Osteoblast (primary cell): ENCODE measurements around the gene PSG11. TPM values are rescaled to one million over a fixed set of nuclear protein-coding genes. Genes with fewer than 3 reads are reported as not detected.
"Not testable (repeated sequence)": the region's sequence is repeated elsewhere in the genome, so short reads cannot be mapped to it uniquely, and the experiment has no call there.

Experiments used
- DNase-seq: peaks from one replicate; pipeline ENCODE4 v3.0.0; 2011; ENCODE audit warnings: low spot score, mixed read lengths; ENCODE audit not compliant: insufficient read length; ENCODE audit errors: missing footprints
- H2AFZ ChIP-seq: 2 replicates; pipeline ENCODE4 v1.6.0; 2011; ENCODE audit warnings: mild to moderate bottlenecking, low read length
- H3K27ac ChIP-seq: 2 replicates; pipeline ENCODE4 v1.5.1; 2011; ENCODE audit warnings: mild to moderate bottlenecking, low read depth, low read length, moderate library complexity
- H3K27me3 ChIP-seq: 2 replicates; pipeline ENCODE4 v1.6.0; 2012; ENCODE audit warnings: mild to moderate bottlenecking, control low read depth, inconsistent platforms, low read length, moderate library complexity; ENCODE audit not compliant: insufficient read depth
- H3K36me3 ChIP-seq: 2 replicates; pipeline ENCODE4 v1.5.1; 2011; ENCODE audit warnings: mild to moderate bottlenecking, low read length, control low read depth, moderate library complexity; ENCODE audit not compliant: insufficient read depth
- H3K4me1 ChIP-seq: 2 replicates; pipeline ENCODE4 v1.5.1; 2011; ENCODE audit warnings: mild to moderate bottlenecking, low read length, control low read depth, moderate library complexity; ENCODE audit not compliant: insufficient read depth
- H3K4me2 ChIP-seq: 2 replicates; pipeline ENCODE4 v1.6.0; 2011; ENCODE audit warnings: mild to moderate bottlenecking, low read length; ENCODE audit not compliant: insufficient read depth
- H3K4me3 ChIP-seq: fragments of 200-600 bp; sonication (generic); 3 replicates; pipeline ENCODE4 v1.5.1; 2012; ENCODE audit warnings: mild to moderate bottlenecking, low read length, inconsistent platforms; ENCODE audit not compliant: insufficient read depth
- H3K79me2 ChIP-seq: 2 replicates; pipeline ENCODE4 v1.6.0; 2012; ENCODE audit warnings: mild to moderate bottlenecking, low read length, control low read depth, inconsistent platforms; ENCODE audit not compliant: insufficient read depth
- H3K9me3 ChIP-seq: 2 replicates; pipeline ENCODE4 v1.5.1; 2011; ENCODE audit warnings: low read depth, low read length, control low read depth
- H4K20me1 ChIP-seq: 2 replicates; pipeline ENCODE4 v1.6.0; 2012; ENCODE audit warnings: mild to moderate bottlenecking, low read length, control low read depth; ENCODE audit not compliant: insufficient read depth
- total RNA-seq: library from RNA; depleted of rRNA; stranded (reverse); fragments of >200 nt; gene quantifications from 2 replicates; pipeline ENCODE4 v1.2.3, GENCODE V29; 2012
- TF ChIP-seq, protein P1 (sequence below): IDR thresholded peaks from 2 replicates; pipeline ENCODE4 v1.5.1; 2011; ENCODE audit warnings: mild to moderate bottlenecking, low read depth, low read length, moderate library complexity; ENCODE audit errors: extremely low read depth

The PSG11 gene
- total RNA-seq, 1 donor: not detected

DNA sequence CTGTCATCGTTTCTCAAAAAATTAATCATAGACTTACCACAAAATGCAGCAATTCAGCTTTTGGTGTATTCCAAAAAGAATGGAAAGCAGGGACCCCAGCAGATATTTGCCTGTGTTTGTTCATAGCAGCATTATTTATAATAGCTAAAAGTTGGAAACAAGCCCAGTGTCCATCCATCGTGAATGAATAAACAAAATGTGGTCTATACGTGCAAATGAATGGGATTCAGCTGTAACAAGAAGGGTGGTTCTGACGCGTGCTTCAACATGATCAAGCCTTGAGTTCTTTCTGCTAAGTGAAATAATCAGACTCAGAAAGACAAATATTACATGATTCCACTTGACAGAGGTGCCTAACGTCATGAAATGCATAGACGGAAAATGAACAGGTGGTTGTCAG is 36.4 kb downstream of the PSG11 start:
- Histone ChIP-seq H3K27ac (no peak overlapping the region), H3K4me3 (no peak overlapping the region), H2AFZ (no peak overlapping the region), H3K9me3 (no peaks in the 10 kb centered on the region), H4K20me1 (no peaks in the 10 kb centered on the region), H3K79me2 (no peaks in the 10 kb centered on the region), H3K27me3 (no peaks in the 10 kb centered on the region), H3K4me1 (peaks cover 3% of the 10 kb centered on the region), H3K36me3 (no peaks in the 10 kb centered on the region), H3K4me2 (no peak overlapping the region)
- no peak for DNase-seq
- TF ChIP-seq, protein P1, sequence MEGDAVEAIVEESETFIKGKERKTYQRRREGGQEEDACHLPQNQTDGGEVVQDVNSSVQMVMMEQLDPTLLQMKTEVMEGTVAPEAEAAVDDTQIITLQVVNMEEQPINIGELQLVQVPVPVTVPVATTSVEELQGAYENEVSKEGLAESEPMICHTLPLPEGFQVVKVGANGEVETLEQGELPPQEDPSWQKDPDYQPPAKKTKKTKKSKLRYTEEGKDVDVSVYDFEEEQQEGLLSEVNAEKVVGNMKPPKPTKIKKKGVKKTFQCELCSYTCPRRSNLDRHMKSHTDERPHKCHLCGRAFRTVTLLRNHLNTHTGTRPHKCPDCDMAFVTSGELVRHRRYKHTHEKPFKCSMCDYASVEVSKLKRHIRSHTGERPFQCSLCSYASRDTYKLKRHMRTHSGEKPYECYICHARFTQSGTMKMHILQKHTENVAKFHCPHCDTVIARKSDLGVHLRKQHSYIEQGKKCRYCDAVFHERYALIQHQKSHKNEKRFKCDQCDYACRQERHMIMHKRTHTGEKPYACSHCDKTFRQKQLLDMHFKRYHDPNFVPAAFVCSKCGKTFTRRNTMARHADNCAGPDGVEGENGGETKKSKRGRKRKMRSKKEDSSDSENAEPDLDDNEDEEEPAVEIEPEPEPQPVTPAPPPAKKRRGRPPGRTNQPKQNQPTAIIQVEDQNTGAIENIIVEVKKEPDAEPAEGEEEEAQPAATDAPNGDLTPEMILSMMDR: no peak

DNA sequence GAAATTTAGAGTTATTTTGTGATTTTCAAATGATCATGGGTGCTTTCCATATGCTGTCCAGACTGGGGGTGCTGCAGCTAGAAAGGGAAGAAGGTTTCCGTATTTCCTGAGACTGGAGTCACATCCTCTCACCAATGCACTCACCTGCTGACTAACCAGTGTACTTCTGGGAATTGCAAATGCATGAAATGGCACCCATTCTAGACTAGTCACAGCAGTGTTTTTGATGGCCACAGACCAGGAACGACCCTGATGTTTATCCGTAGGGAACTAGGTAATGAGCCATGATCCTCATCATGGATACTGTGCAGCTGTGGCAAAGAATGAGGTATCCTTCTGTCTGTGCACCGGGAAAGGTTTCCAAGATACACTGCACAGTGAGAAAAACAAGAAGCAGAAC is 37.1 kb downstream of the PSG11 start:
- not testable (repeated sequence) for H2AFZ ChIP-seq, H3K9me3 ChIP-seq, DNase-seq, H3K36me3 ChIP-seq, H3K4me2 ChIP-seq, H3K4me1 ChIP-seq, H3K79me2 ChIP-seq, H3K27ac ChIP-seq, H3K4me3 ChIP-seq, H4K20me1 ChIP-seq, H3K27me3 ChIP-seq

DNA sequence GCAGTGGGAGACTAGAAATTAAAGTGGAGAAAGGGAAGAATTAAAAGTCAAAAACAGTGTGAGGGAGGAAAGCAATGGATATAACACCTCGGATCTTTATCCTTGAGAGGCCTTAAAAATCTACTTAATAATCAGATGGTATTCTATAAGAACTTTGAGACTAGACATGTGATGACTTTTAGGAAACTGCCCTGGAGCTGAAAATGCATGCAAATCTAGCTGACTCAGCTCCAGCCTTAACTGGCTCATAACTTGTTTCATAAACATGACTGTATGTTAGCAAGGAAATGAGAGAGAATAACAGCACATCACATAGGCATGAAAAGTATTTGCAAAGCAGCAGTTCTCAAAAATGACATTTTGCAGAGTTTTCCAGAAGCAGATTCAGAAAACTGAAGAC is 38.1 kb downstream of the PSG11 start:
- H3K27me3 ChIP-seq, DNase-seq, H2AFZ ChIP-seq, H3K9me3 ChIP-seq, H3K27ac ChIP-seq, H4K20me1 ChIP-seq, H3K4me2 ChIP-seq, H3K36me3 ChIP-seq, H3K4me3 ChIP-seq, H3K79me2 ChIP-seq, H3K4me1 ChIP-seq: not testable (repeated sequence)

DNA sequence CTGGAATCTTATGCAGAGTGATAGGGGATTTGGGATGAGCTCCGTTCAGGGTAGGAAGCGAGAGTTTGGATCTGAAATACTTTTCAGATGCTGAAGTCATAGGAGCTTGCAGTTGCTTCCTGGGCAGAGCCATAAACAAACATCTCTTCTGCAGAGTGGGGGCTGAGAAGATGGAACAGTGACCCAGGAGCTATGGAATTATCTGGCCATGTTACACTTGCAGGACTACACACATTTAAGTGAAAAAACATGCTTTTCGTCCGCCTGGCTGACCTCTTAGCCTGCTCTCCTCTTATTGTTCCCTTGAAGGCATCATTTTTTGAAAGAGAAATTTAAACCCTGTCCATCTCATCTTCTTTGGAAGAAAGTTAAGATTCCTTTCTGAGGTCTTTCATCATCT is 40.7 kb downstream of the PSG11 start:
- Histone ChIP-seq H3K4me1 (peaks cover 3% of the 10 kb centered on the region), H2AFZ (no peak overlapping the region), H3K79me2 (no peaks in the 10 kb centered on the region), H3K27ac (no peak overlapping the region), H3K27me3 (no peaks in the 10 kb centered on the region), H4K20me1 (no peaks in the 10 kb centered on the region), H3K9me3 (no peaks in the 10 kb centered on the region), H3K4me2 (no peak overlapping the region), H3K36me3 (no peaks in the 10 kb centered on the region), H3K4me3 (no peak overlapping the region)
- no peak for DNase-seq
- TF ChIP-seq, protein P1: no peak

DNA sequence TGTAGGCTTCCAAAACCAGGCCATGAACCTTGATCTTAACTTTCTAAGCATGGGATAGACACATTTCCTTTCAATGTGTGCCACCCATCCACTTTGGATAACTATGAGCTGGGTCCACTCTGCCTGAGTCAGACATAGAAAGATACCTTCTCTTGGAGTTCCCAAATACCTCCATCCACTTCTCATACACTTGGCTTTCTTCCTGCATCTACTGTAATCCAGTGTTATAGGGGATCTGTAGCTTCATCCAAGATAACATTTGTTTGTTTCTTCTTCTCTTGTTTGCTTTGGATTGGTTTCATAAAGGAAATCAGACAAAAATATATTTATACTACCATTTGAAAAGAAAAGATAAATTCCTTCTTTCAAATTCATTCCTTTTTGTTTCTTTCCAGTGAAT is 44.2 kb downstream of the PSG11 start:
- not testable (repeated sequence) for H3K27me3 ChIP-seq, H4K20me1 ChIP-seq, H3K9me3 ChIP-seq, H3K4me1 ChIP-seq, H2AFZ ChIP-seq, H3K79me2 ChIP-seq, H3K36me3 ChIP-seq, H3K27ac ChIP-seq, H3K4me3 ChIP-seq, H3K4me2 ChIP-seq, DNase-seq

DNA sequence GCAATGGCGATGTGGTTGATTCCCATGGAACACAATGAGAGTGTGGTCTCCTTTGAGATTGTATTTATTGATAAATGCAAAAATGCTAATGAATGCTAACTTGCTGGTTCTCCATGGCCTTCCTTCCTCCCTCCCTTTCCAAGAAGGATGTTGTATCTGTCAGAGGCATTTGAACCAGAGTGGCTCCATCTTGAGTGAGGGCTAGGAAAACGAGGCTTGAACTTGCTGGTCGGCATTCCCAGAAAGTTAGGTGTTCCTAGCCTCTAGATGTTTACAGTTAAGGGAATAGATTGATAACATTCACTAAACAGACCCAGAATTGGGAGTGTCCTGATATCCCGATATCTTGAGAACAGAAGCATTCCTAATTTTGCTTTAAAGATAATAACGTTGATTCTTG is 54.8 kb downstream of the PSG11 start:
- not testable (repeated sequence) for H3K4me2 ChIP-seq, H3K36me3 ChIP-seq, H3K27me3 ChIP-seq, H3K79me2 ChIP-seq, H3K9me3 ChIP-seq, H3K4me3 ChIP-seq, H3K27ac ChIP-seq, DNase-seq, H2AFZ ChIP-seq, H3K4me1 ChIP-seq, H4K20me1 ChIP-seq
